ENCODE measurements around the gene SSTR3.

The SSTR3 gene

GRCh38 chr22:37162221-37163095 is 49.8 kb downstream of the SSTR3 start:
- TF ChIP-seq GATA2 (IDR thresholded peaks at IDR 0.05; ENCODE audit: low read depth, low read length) = no peak
- TF ChIP-seq GATA3 (IDR thresholded peaks at IDR 0.05; ENCODE audit: low read depth, low read length) = no peak

- TF ChIP-seq GATA2 (IDR thresholded peaks at IDR 0.05; ENCODE audit: low read depth, low read length) (no peak), GATA3 (IDR thresholded peaks at IDR 0.05; ENCODE audit: low read depth, low read length) (no peak)
Measured at GRCh38 chr22:37161443-37161842, 50.8 kb downstream of the SSTR3 start.

- TF ChIP-seq GATA2 (IDR thresholded peaks at IDR 0.05; ENCODE audit: low read depth, low read length) (no peak), GATA3 (IDR thresholded peaks at IDR 0.05; ENCODE audit: low read depth, low read length) (no peak)
Measured at GRCh38 chr22:37160027-37160426, 52.2 kb downstream of the SSTR3 start.

GRCh38 chr22:37158963-37159290 is 53.4 kb downstream of the SSTR3 start:
- no peak for TF ChIP-seq GATA2 (IDR thresholded peaks at IDR 0.05; ENCODE audit: low read depth, low read length)
- TF ChIP-seq GATA3 (IDR thresholded peaks at IDR 0.05; ENCODE audit: low read depth, low read length) = no peak

GRCh38 chr22:37157516-37158285 is 54.6 kb downstream of the SSTR3 start:
- TF ChIP-seq GATA3 (IDR thresholded peaks at IDR 0.05; ENCODE audit: low read depth, low read length) = no peak
- TF ChIP-seq GATA2 (IDR thresholded peaks at IDR 0.05; ENCODE audit: low read depth, low read length) = no peak

- TF ChIP-seq GATA3 (IDR thresholded peaks at IDR 0.05; ENCODE audit: low read depth, low read length) = no peak
- TF ChIP-seq GATA2 (IDR thresholded peaks at IDR 0.05; ENCODE audit: low read depth, low read length) = no peak
Measured at GRCh38 chr22:37156686-37157435, 55.4 kb downstream of the SSTR3 start.

- TF ChIP-seq GATA2 (IDR thresholded peaks at IDR 0.05; ENCODE audit: low read depth, low read length) = no peak
- no peak for TF ChIP-seq GATA3 (IDR thresholded peaks at IDR 0.05; ENCODE audit: low read depth, low read length)
Measured at GRCh38 chr22:37155971-37156370, 56.3 kb downstream of the SSTR3 start.

GRCh38 chr22:37154925-37155712 is 57.2 kb downstream of the SSTR3 start:
- TF ChIP-seq GATA3 (IDR thresholded peaks at IDR 0.05; ENCODE audit: low read depth, low read length) (no peak), GATA2 (IDR thresholded peaks at IDR 0.05; ENCODE audit: low read depth, low read length) (no peak)

All from SH-SY5Y (cell line).